HEK293T (cell line): ENCODE measurements around the gene ZBTB20.
"Not testable (repeated sequence)": the region's sequence is repeated elsewhere in the genome, so short reads cannot be mapped to it uniquely, and the experiment has no call there.

Experiments
- CTCF ChIA-PET: fragments of 350-600 bp; formaldehyde crosslinking; extraction: SDS; loops from one replicate; lab custom pipeline; 2021; ENCODE audit warnings: antibody characterized with exemption, inconsistent platforms; lab: Yijun Ruan, JAX
- POLR2A ChIA-PET: fragments of 350-600 bp; formaldehyde crosslinking; extraction: SDS; loops from one replicate; lab custom pipeline; 2020; ENCODE audit warnings: antibody characterized with exemption, inconsistent platforms; lab: Yijun Ruan, JAX
- DNase-seq: peaks from one replicate; pipeline ENCODE4 v3.0.0; 2012; ENCODE audit warnings: mixed read lengths; ENCODE audit errors: extremely low spot score
- ARNT ChIP-seq: fragments of 450-650 bp; IDR thresholded peaks from 2 replicates; pipeline ENCODE4 v1.6.1; 2017; ENCODE audit warnings: mild to moderate bottlenecking
- BHLHE40 ChIP-seq: fragments of 450-650 bp; IDR thresholded peaks from 2 replicates; pipeline ENCODE4 v1.6.1; 2016; ENCODE audit warnings: mild to moderate bottlenecking, moderate library complexity, borderline replicate concordance
- CTBP1 ChIP-seq: fragments of 450-650 bp; IDR thresholded peaks from 2 replicates; pipeline ENCODE4 v1.6.1; 2016; ENCODE audit warnings: borderline replicate concordance
- ELF4 ChIP-seq: fragments of 450-650 bp; IDR thresholded peaks from 2 replicates; pipeline ENCODE4 v1.6.1; 2017; ENCODE audit warnings: antibody characterized with exemption
- FOXA1 ChIP-seq: fragments of 450-650 bp; IDR thresholded peaks from 2 replicates; pipeline ENCODE4 v1.6.1; 2016; ENCODE audit warnings: mild to moderate bottlenecking
- FOXK2 ChIP-seq: fragments of 450-650 bp; IDR thresholded peaks from 2 replicates; pipeline ENCODE4 v1.6.1; 2016; ENCODE audit warnings: mild to moderate bottlenecking
- FOXM1 ChIP-seq: fragments of 450-650 bp; IDR thresholded peaks from 2 replicates; pipeline ENCODE4 v1.6.1; 2017; ENCODE audit warnings: mild to moderate bottlenecking, borderline replicate concordance
- HDGF ChIP-seq: fragments of 450-650 bp; IDR thresholded peaks from 2 replicates; pipeline ENCODE4 v1.6.1; 2017; ENCODE audit warnings: antibody characterized with exemption, borderline replicate concordance
- L3MBTL2 ChIP-seq: fragments of 450-650 bp; conservative IDR thresholded peaks from 2 replicates; pipeline ENCODE4 v1.6.1; 2016; ENCODE audit warnings: mild to moderate bottlenecking
- LEF1 ChIP-seq: fragments of 450-650 bp; IDR thresholded peaks from 2 replicates; pipeline ENCODE4 v1.6.1; 2017; ENCODE audit warnings: mild to moderate bottlenecking, borderline replicate concordance
- NFRKB ChIP-seq: fragments of 450-650 bp; IDR thresholded peaks from 2 replicates; pipeline ENCODE4 v1.6.1; 2016; ENCODE audit warnings: mild to moderate bottlenecking, moderate library complexity
- PKNOX1 ChIP-seq: fragments of 450-650 bp; IDR thresholded peaks from 2 replicates; pipeline ENCODE4 v1.6.1; 2016
- SP1 ChIP-seq: fragments of 450-650 bp; IDR thresholded peaks from 2 replicates; pipeline ENCODE4 v1.6.1; 2017
- SUZ12 ChIP-seq: fragments of 450-650 bp; IDR thresholded peaks from 2 replicates; pipeline ENCODE4 v1.6.1; 2016; ENCODE audit warnings: mild to moderate bottlenecking
- TARDBP ChIP-seq: fragments of 450-650 bp; IDR thresholded peaks from 2 replicates; pipeline ENCODE4 v1.6.1; 2016
- ZNF384 ChIP-seq: fragments of 450-650 bp; IDR thresholded peaks from 2 replicates; pipeline ENCODE4 v1.6.1; 2016

The ZBTB20 gene

DNA sequence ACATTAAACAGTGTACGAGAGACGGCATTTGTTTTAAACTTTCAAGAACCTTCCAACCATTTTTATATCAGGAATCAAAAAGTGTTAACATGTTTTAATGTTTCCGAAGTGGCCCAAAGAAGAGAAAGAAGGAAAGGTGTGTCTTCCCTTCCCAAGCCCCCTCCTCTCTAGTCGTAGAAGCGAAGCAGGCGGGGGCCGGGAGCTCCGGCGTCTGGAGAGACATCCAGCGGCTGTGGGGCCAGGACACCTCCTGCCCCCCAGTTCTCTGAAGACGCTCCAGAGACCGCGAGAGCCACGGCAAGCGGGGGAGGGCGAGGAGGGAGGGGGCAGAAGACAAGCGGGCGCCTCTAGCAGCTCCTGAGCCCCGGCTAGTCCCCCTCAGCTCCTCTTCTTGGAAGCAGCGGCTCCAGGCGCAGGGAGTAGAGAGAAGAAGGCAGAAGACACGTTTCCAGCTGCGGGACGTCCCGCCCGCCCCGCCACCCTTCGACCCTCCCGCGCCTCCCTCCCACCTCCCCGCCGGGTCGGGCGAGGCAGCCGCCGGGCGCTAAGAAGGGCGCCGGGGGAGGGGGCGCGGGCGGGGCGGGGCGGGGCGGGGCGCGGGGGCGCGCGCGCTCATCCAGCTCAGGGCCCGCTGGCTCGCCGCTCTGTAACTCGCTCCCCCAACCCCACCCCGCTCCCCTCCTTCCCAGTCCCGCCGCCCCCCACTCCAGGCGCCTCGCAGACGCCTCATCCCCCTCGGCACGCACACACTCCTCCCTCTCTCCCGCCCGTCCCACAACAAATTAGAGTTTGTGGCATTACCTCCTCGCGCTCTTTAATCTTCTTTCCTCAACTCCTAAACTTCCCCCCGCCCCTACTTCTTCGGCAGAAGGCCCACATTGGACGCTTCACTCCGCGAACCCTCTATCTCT, at the start of gene ZBTB20:
TSS of gene ZBTB20 (minus strand) at position 871 of the 911 bp plus-strand sequence.
- no peak for TF ChIP-seq TARDBP
- 0 out of 2 replicates have a peak, but pooled peaks have one; percentile 13 for TF ChIP-seq L3MBTL2
- ChIA-PET CTCF (interaction anchor here (0.7 to 1.1 kb wide), 3 partner anchors 63 to 638 kb away, joined by 3 to 4 read pairs (median 3); no protein-coding TSS in a partner anchor), POLR2A (interaction anchor here (0.6 to 4.0 kb wide), 17 partner anchors 10 to 989 kb away, joined by 3 to 33 read pairs (median 4); no protein-coding TSS in a partner anchor)
- peak; percentile 57 for DNase-seq

- no peak for DNase-seq
- POLR2A ChIA-PET = no interaction called here
- CTCF ChIA-PET = no interaction called here
- TF ChIP-seq CTBP1 = no peak
- no peak for TF ChIP-seq ARNT
- no peak for TF ChIP-seq TARDBP
- TF ChIP-seq NFRKB = no peak
- TF ChIP-seq BHLHE40 = no peak
- TF ChIP-seq L3MBTL2 = no peak
- TF ChIP-seq FOXM1 = no peak
- TF ChIP-seq ZNF384 = no peak
- TF ChIP-seq PKNOX1 = no peak
- no peak for TF ChIP-seq HDGF
- TF ChIP-seq SP1 = no peak
- TF ChIP-seq SUZ12 = no peak
- no peak for TF ChIP-seq LEF1
- no peak for TF ChIP-seq FOXA1
- no peak for TF ChIP-seq ELF4
- no peak for TF ChIP-seq FOXK2
Measured at GRCh38 chr3:115194476-115194875, 47.4 kb upstream of the ZBTB20 start.

GRCh38 chr3:115190747-115191146, 43.7 kb upstream of the ZBTB20 start:
- no peak for TF ChIP-seq ZNF384
- TF ChIP-seq PKNOX1 = no peak
- ChIA-PET CTCF (no interaction called here), POLR2A (no interaction called here)
- no peak for DNase-seq

GRCh38 chr3:115187149-115187757, 40.2 kb upstream of the ZBTB20 start:
- DNase-seq = no peak
- CTCF ChIA-PET = no interaction called here
- TF ChIP-seq BHLHE40 = no peak
- TF ChIP-seq CTBP1 = no peak
- TF ChIP-seq FOXM1 = no peak
- TF ChIP-seq ELF4 = no peak
- TF ChIP-seq ZNF384 = no peak
- TF ChIP-seq LEF1 = no peak
- no peak for TF ChIP-seq PKNOX1
- POLR2A ChIA-PET = no interaction called here

- POLR2A ChIA-PET = no interaction called here
Measured at GRCh38 chr3:115186351-115187148, 39.5 kb upstream of the ZBTB20 start.

DNA sequence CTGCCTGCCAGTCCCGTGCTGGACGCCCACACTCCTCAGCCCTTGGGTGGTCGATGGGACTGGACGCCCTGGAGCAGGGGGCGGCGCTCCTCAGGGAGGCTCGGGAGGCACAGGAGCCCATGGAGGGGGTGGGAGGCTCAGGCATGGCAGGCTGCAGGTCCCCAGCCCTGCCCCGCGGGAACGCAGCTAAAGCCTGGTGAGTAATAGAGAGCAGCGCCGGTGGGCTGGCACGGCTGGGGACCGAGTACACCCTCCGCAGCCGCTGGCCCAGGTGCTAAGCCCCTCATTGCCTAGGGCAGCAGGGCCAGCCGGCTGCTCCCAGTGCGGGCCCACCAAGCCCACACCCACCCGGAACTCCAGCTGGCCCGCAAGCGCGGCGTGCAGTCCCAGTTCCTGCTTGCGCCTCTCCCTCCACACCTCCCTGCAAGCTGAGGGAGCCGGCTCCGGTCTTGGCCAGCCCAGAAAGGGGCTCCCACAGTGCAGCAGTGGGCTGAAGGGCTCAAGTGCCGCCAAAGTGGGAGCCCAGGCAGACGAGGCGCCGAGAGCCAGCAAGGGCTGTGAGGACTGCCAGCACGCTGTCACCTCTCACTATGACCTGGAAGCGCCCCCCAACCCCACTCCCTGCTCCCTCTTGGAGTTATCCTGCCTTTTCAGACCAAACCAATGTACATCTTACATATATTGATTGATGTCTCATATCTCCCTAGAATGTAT, 37.9 kb upstream of the ZBTB20 start:
- POLR2A ChIA-PET, DNase-seq, CTCF ChIA-PET: not testable (repeated sequence)

More at GRCh38 chr3:115186351-115187148, 39.5 kb upstream of the ZBTB20 start:
- CTCF ChIA-PET = no interaction called here
- no peak for DNase-seq
- TF ChIP-seq BHLHE40 (no peak), FOXA1 (no peak), L3MBTL2 (no peak), SP1 (no peak), CTBP1 (no peak), TARDBP (no peak), PKNOX1 (no peak), LEF1 (no peak), FOXM1 (no peak)

DNA sequence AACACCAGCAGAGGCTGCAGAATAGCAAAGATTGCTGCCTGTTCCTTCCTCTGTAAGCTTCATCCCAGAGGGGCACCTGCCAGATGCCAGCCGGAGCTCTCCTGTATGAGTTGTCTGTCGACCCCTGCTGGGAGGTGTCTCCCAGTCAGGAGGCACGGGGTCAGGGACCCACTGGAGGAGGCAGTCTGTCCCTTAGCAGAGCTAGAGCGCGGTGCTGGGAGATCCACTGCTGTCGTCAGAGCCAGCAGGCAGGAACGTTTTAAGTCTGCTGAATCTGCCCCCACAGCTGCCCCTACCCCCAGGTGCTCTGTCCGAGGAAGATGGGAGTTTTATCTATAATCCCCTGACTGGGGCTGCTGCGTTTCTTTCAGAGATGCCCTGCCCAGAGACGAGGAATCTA, 31.8 kb upstream of the ZBTB20 start:
- DNase-seq, CTCF ChIA-PET, POLR2A ChIA-PET: not testable (repeated sequence)
